GM04504 (cell line): Measurements from ENCODE around the gene LGI2.
A peak's percentile ranks its signal among the peaks of the same experiment; 100 is the strongest.
"Not testable (repeated sequence)": the region's sequence is repeated elsewhere in the genome, so short reads cannot be mapped to it uniquely, and the experiment has no call there.

Experiments
- DNase-seq: peaks from one replicate; pipeline ENCODE4 v3.0.0-alpha.2; 2012; ENCODE audit warnings: low read depth

The LGI2 gene

DNA sequence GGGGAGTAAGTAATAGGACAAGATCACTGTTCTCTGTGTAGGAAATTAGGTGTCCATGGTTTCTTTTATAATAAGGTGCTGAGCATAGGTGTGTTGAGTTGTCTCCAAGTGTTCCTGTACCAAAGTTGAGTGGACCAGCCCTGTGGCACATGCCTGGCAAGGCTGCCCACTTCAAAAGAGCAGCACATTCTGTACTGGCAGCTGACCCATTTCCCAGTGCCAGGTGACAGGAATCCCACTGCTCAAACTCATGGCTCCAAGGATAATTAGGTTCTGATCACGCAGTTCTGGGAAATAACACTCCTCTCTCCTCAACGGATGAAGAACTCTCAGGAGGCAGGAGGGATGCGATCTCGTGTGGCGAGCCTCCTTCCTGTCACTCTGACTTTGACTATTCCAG, 12.8 kb upstream of the LGI2 start:
- no peak for DNase-seq

DNA sequence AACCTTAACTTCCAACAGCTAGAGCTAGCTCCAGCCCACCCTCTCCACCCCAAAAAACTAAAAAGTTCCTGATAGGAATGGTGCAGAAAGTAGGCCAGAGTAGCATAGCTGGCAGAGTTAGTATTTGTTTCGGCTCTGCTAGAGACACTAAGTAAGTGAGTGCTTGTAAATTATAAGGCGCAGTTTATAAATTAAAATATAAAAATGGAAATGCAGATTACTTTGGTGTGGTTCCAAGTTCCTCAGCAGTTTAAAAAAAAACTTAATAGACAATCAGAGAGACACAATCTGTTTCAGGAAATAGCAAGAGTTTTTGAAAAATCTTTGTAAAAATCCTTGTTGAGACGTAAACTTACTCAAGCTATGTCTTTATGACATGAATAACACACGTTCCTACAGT, 2.8 kb upstream of the LGI2 start:
- no peak for DNase-seq

- DNase-seq: no peak
Measured at GRCh38 chr4:25032126-25032525, 1.4 kb upstream of the LGI2 start.

- no peak for DNase-seq
Measured at GRCh38 chr4:25031077-25031621, 403 bp upstream of the LGI2 start.

DNA sequence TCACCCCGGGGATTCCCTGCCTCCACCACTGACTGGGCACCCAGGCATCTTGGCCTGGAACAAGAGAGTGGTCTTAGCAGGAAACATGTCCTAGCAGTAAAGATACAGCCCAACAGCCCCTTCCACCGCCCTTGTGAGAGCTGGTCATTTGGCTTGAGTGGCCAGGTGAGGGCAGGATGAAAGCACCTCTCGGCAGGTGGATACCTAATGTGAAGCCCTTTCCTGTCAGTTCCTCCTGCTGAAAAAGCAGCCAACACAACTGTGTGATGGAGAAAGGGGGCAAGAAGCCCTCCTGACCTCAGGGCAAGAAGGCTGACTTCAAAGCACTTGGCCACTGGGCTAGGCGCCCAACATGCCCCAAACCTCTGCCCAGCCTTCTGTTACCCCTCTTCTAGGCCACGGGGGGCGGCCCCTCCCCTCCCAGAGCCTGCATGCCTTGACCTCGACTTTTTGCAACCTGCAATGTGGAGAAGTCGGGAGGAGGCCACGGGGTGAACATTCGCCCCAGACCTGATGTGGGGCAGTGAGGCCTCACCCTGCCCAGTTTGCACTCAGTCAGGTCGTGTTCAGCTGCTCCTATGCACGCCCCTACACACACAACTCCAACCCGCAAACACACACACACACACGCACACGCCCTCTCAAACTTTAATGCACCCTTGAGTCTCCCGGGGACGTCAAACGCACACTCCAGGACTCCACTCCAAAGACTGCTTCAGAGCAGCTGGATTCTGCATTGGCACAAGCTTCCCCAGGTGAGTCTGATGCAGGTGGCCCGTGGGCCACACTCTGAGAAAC, 1.1 kb downstream of the LGI2 start:
- no peak for DNase-seq

DNA sequence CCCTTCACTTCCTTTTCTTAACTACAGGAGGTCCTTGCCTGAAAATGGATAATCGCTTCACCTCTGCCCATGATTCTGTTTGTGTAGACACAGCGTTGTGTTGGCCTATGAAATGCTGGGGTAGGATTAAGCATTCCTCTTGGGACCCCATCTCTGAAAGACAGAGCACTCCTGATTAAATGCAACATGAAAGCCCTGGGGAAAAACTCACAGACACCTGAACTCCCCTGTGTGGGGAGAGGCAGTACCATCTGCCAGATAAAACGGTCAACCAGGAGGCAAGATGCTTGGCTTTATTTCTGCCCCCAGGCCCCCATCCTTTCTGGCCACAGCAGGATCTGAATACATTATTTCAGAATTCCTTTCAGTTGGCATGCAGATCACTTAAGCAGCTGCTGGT, 1.9 kb downstream of the LGI2 start:
- no peak for DNase-seq

DNA sequence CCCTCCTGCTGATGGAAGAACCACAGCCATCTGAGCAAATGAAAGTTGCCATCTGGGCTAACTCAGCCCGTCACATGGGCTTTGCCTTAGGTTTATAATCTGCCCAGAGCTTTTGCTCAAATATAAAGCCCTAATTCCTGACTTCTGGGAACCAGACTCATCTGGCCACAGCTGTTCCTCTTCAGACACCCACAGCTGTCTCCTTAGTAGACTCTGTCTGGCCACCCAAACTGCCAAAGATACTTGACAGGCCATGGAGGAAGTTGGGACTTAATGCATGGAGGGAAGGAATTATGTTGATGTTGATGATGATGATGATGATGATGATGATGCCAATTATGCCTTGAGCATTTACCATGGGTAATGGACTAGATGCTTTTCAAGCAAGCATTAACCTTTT, 8.0 kb downstream of the LGI2 start:
- no peak for DNase-seq

GRCh38 chr4:25021216-25021615, 9.5 kb downstream of the LGI2 start:
- DNase-seq: no peak

- DNase-seq: peak; percentile 15
Measured at GRCh38 chr4:25020236-25020635, 10.5 kb downstream of the LGI2 start.

GRCh38 chr4:25019501-25019900, 11.2 kb downstream of the LGI2 start:
- no peak for DNase-seq

- DNase-seq: no peak
Measured at GRCh38 chr4:25015012-25015411, 15.7 kb downstream of the LGI2 start.

DNA sequence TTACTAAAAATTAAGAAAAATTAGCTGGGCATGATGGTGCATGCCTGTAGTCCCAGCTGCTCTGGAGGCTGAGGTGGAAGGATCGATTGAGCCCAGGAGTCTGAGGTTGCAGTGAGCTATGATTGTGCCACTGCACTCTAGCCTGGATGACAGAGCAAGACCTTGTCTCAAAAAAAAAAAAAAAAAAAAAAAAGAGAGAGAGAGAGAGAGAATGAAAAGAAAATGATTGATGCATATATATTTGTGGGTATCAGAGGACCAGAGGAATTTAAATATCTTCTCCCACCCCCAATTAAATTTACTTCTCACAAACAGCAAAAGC, 16.1 kb downstream of the LGI2 start:
- not testable (repeated sequence) for DNase-seq

- DNase-seq: peak; percentile 5
Measured at GRCh38 chr4:25013756-25014661, 16.7 kb downstream of the LGI2 start.

DNA sequence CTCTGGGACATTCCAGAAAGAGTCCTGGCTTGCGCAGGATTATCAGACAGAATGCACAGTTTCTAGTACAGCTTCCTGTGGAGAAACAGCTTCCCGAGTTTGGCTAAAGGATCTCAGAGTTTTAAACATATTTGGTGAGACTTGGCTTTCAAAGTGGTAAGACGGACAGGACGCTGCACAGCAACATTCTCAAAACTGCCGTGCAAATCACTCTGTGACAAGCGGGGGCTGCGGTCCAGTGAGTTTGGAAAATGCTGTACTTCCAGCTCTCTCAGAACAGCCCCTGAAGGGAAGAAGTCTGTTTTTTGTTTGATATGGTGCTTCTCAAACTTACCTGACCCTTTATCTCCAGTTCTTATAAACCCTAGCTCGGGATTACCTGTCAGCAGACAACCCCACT, 18.1 kb downstream of the LGI2 start:
- no peak for DNase-seq

- DNase-seq: no peak
Measured at GRCh38 chr4:25011135-25011866, 19.4 kb downstream of the LGI2 start.

- no peak for DNase-seq
Measured at GRCh38 chr4:25007598-25007997, 23.1 kb downstream of the LGI2 start.

- no peak for DNase-seq
Measured at GRCh38 chr4:25002681-25003080, 28.1 kb downstream of the LGI2 start.

DNA sequence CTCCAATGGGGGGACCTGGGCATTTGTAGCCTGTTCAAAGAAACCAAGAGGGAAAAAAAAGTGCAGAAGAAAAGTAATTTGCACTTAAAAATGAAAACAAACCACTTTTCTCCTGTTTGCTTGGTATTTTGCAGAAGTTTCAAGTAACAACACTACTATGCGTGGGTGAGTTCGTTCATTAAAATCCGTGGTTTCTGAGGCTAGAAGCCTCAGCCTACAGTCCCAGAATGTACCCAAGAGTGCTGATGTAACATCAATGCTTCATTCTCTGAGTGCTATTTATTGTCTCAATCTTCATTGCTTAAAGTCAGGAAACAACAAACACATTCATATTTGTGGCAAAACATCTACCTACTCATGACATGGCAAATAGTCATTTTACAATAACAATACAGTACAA, 29.2 kb downstream of the LGI2 start:
- DNase-seq: no peak

DNA sequence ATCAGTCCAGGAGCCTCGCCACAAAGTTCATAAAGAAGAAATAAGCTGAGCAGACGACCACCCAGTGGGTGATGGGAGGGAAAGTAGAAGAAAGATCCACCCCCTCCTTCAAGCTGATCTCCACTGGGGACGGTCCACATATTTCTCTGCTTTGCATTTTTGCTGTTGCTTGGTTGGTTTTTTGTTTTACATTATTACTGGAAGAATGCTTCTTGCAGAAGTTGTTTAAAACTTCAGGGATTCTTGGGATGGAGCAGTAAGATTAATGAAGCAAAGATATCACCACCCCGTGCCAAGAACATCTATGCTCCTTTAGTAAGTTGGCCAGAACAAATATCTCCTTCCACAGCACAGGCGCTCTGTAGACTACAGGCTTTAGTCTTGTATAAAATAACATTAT, 30.1 kb downstream of the LGI2 start:
- DNase-seq: no peak

DNA sequence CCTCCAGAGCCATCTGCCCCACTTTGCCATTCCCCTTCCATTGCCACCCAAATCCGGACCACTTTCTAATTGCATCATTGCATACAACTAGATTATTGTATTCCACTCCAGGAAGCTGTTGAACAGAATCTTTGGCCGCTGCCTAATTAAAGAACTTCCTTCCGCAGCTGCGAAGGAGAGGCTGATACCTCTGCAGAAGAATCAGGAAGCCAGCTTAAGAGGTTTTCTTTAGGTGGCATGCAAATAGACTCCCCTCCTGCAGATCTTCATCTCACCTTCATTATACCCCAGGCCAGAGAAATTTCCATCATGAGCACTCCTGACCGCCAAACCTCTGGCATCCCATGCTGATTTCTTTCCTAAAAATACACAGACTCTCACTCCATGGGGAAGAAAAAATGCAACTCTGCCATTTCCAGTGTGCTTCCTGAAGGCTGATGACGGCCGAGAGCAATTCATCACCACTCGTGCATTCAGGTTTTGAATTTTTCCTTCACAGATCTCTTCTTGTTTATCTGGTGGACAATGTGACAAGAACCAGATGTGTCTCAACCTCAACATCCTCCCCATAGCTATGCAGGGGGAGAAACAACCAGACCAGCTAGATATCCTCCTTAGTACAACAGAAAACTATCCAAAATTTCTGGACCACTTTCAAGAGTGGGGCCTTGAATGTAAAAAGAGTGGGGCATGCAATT, 31.2 kb downstream of the LGI2 start:
- DNase-seq: no peak

DNA sequence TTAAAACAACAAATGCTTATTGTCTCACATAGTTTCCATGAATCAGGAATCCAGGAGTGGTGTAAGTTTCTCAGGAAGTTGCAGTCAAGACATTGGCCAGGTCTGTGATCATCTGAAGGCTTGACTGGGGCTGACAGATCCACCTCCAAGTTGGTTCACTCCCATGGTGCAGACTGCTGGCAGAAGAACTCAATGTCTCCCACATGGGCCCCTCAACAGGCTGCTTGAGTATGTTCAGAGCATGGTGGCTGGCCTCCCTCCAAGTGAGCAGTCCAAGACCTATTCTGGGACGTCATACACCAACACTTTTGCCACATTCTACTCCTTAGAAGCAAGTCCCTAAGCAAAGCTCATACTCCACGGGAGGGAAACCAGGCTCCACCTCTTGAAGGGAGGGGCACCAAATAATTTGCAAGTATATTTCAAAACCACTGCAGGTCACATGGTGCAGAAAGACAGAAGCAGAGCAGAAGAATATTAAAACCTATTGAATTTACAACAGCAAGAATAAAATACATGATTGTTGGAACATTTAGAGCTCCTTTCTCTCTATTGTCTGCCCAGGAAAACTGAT, 35.3 kb downstream of the LGI2 start:
- DNase-seq: no peak
